SK-N-SH treated with all-trans-retinoic acid at 6 μM for 48 hours (cell line): Measurements from ENCODE around the gene BMPR2.
"Not testable (repeated sequence)": the region's sequence is repeated elsewhere in the genome, so short reads cannot be mapped to it uniquely, and the experiment has no call there.

Experiments used
- CSDC2 ChIP-seq: fragments of 250-450 bp; sonication (Bioruptor Pico); IDR thresholded peaks from 2 replicates; pipeline ENCODE4 v1.5.0; 2020; ENCODE audit warnings: mild to moderate bottlenecking, moderate library complexity
- ESRRG ChIP-seq: fragments of 250-450 bp; sonication (Bioruptor Pico); IDR thresholded peaks from 2 replicates; pipeline ENCODE4 v1.6.1; 2021; ENCODE audit warnings: mild to moderate bottlenecking
- ZFP30 ChIP-seq: fragments of 450-650 bp; formaldehyde crosslinking; IDR thresholded peaks from 2 replicates; pipeline ENCODE4 v1.5.0; 2022; ENCODE audit warnings: mild to moderate bottlenecking, moderate library complexity
- TF ChIP-seq, protein P1 (sequence below): fragments of 250-450 bp; sonication (Bioruptor Pico); IDR thresholded peaks from 2 replicates; pipeline ENCODE4 v1.5.1; 2020; ENCODE audit warnings: low read depth, mild to moderate bottlenecking, moderate library complexity
- TF ChIP-seq, protein P2 (sequence below): fragments of 250-450 bp; sonication (Bioruptor Pico); IDR thresholded peaks from 2 replicates; pipeline ENCODE4 v1.8.0; 2021; ENCODE audit warnings: low read depth, mild to moderate bottlenecking, moderate library complexity, borderline replicate concordance

DNA sequence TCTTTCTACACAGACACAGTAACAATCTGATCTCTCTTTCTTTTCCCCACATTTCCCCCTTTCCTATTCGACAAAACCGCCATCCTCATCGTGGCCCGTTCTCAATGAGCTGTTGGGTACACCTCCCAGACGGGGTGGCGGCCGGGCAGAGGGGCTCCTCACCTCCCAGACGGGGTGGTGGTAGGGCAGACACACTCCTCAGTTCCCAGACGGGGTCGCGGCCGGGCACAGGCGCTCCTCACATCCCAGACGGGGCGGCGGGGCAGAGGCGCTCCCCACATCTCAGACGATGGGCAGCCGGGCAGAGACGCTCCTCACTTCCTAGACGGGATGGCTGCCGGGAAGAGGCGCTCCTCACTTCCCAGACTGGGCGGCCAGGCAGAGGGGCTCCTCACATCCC lies 64.0 kb downstream of the BMPR2 start:
- not testable (repeated sequence) for TF ChIP-seq CSDC2; ESRRG (CRISPR knock-in tag); ZFP30 (CRISPR knock-in tag)
- TF ChIP-seq, protein P1, sequence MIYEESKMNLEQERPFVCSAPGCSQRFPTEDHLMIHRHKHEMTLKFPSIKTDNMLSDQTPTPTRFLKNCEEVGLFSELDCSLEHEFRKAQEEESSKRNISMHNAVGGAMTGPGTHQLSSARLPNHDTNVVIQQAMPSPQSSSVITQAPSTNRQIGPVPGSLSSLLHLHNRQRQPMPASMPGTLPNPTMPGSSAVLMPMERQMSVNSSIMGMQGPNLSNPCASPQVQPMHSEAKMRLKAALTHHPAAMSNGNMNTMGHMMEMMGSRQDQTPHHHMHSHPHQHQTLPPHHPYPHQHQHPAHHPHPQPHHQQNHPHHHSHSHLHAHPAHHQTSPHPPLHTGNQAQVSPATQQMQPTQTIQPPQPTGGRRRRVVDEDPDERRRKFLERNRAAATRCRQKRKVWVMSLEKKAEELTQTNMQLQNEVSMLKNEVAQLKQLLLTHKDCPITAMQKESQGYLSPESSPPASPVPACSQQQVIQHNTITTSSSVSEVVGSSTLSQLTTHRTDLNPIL (CRISPR knock-in tag): not testable (repeated sequence)
- TF ChIP-seq, protein P2, sequence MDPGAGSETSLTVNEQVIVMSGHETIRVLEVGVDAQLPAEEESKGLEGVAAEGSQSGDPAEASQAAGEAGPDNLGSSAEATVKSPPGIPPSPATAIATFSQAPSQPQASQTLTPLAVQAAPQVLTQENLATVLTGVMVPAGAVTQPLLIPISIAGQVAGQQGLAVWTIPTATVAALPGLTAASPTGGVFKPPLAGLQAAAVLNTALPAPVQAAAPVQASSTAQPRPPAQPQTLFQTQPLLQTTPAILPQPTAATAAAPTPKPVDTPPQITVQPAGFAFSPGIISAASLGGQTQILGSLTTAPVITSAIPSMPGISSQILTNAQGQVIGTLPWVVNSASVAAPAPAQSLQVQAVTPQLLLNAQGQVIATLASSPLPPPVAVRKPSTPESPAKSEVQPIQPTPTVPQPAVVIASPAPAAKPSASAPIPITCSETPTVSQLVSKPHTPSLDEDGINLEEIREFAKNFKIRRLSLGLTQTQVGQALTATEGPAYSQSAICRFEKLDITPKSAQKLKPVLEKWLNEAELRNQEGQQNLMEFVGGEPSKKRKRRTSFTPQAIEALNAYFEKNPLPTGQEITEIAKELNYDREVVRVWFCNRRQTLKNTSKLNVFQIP (CRISPR knock-in tag): not testable (repeated sequence)
